Effector CD4-positive, alpha-beta T cell (primary cell): ENCODE data around the gene LMO7.
"Not testable (repeated sequence)": the region's sequence is repeated elsewhere in the genome, so short reads cannot be mapped to it uniquely, and the experiment has no call there.

Source experiments
- DNase-seq: peaks from one replicate; pipeline ENCODE4 v3.0.0-alpha.2; 2020

Gene LMO7

GRCh38 chr13:75700552-75700951 is 64.4 kb downstream of the LMO7 start:
- no peak for DNase-seq

GRCh38 chr13:75702476-75702875 is 66.3 kb downstream of the LMO7 start:
- DNase-seq: no peak

- DNase-seq: no peak
Observed at GRCh38 chr13:75703769-75704168, 67.6 kb downstream of the LMO7 start.

GRCh38 chr13:75704194-75704926 is 68.2 kb downstream of the LMO7 start:
- DNase-seq: no peak

GRCh38 chr13:75704927-75705288 is 68.8 kb downstream of the LMO7 start:
- DNase-seq: no peak

- DNase-seq: no peak
Observed at GRCh38 chr13:75705395-75705794, 69.3 kb downstream of the LMO7 start.

- no peak for DNase-seq
Observed at GRCh38 chr13:75705908-75706307, 69.8 kb downstream of the LMO7 start.

- no peak for DNase-seq
Observed at GRCh38 chr13:75713852-75714251, 77.7 kb downstream of the LMO7 start.

GRCh38 chr13:75715601-75716523 is 79.7 kb downstream of the LMO7 start:
- no peak for DNase-seq

- no peak for DNase-seq
Observed at GRCh38 chr13:75717525-75717924, 81.4 kb downstream of the LMO7 start.

- DNase-seq: no peak
Observed at GRCh38 chr13:75721307-75721706, 85.2 kb downstream of the LMO7 start.

GRCh38 chr13:75723901-75724300 is 87.8 kb downstream of the LMO7 start:
- no peak for DNase-seq

- DNase-seq: no peak
Observed at GRCh38 chr13:75724752-75725517, 88.8 kb downstream of the LMO7 start.

- no peak for DNase-seq
Observed at GRCh38 chr13:75725736-75726135, 89.6 kb downstream of the LMO7 start.

GRCh38 chr13:75726306-75726705 is 90.2 kb downstream of the LMO7 start:
- no peak for DNase-seq

- DNase-seq: not testable (repeated sequence)
Observed at GRCh38 chr13:75733113-75733512, 97.0 kb downstream of the LMO7 start.

GRCh38 chr13:75736173-75736572 is 100.0 kb downstream of the LMO7 start:
- no peak for DNase-seq

GRCh38 chr13:75738841-75739240 is 102.7 kb downstream of the LMO7 start:
- DNase-seq: no peak

GRCh38 chr13:75739244-75739868 is 103.2 kb downstream of the LMO7 start:
- no peak for DNase-seq

- DNase-seq: no peak
Observed at GRCh38 chr13:75740031-75740430, 103.9 kb downstream of the LMO7 start.

GRCh38 chr13:75743072-75743471 is 106.9 kb downstream of the LMO7 start:
- DNase-seq: not testable (repeated sequence)

- DNase-seq: no peak
Observed at GRCh38 chr13:75744127-75744526, 108.0 kb downstream of the LMO7 start.

GRCh38 chr13:75745387-75745786 is 109.3 kb downstream of the LMO7 start:
- no peak for DNase-seq
